ENCODE results near the gene DCTN4. TPM values are rescaled to one million over a fixed set of nuclear protein-coding genes. Genes with fewer than 3 reads are reported as not detected.

The DCTN4 gene
- total and polyA plus RNA-seq, 9 of the 15 experiments (the other 6 are each of a cell fraction or from before 2014, with no cell fraction given) = 20.4 to 64.9 (median 49.9) TPM

- TF ChIP-seq TRIM25 (IDR thresholded peaks at IDR 0.05; ENCODE audit: borderline replicate concordance) (no peak), ZNF263 (CRISPR knock-in tag; IDR thresholded peaks at IDR 0.05; ENCODE audit: borderline replicate concordance) (no peak), KLF10 (CRISPR knock-in tag; IDR thresholded peaks at IDR 0.05) (no peak), TAF9B (IDR thresholded peaks at IDR 0.05; ENCODE audit: partially characterized antibody) (peak; percentile 14), ZNF695 (CRISPR knock-in tag; IDR thresholded peaks at IDR 0.05) (no peak), GATA2 (CRISPR knock-in tag; IDR thresholded peaks at IDR 0.05) (peak; percentile 51; the same call in 1 of the 2 replicates), SRSF1 (IDR thresholded peaks at IDR 0.05; ENCODE audit: low read depth, low read length) (no peak), JUN (IDR thresholded peaks at IDR 0.05; ENCODE audit: borderline replicate concordance, low read depth, low read length) (peak; percentile 58; the same call in 1 of the 2 replicates), JUN (CRISPR knock-in tag; IDR thresholded peaks at IDR 0.05; ENCODE audit: borderline replicate concordance) (no peak), MYC (IDR thresholded peaks at IDR 0.05; ENCODE audit: low read depth, low read length) (peak; percentile 37; the same call in 1 of the 2 replicates), MYC (CRISPR knock-in tag; IDR thresholded peaks at IDR 0.05; ENCODE audit: borderline replicate concordance, low read depth) (no peak), KAT8 (IDR thresholded peaks at IDR 0.05; ENCODE audit: low read depth) (no peak), BACH1 (tag; IDR thresholded peaks at IDR 0.05) (peak; percentile 45; the same call in 1 of the 2 replicates), ZNF592 (IDR thresholded peaks at IDR 0.05) (peak; percentile 73), ZNF274 (IDR thresholded peaks at IDR 0.05; ENCODE audit: borderline replicate concordance, low read depth, low read length) (no peak), MITF (IDR thresholded peaks at IDR 0.05) (no peak), HSF4 (CRISPR knock-in tag; IDR thresholded peaks at IDR 0.05; ENCODE audit: borderline replicate concordance) (no peak), DACH1 (IDR thresholded peaks at IDR 0.05; ENCODE audit: partially characterized antibody) (no peak), SMARCE1 (IDR thresholded peaks at IDR 0.05) (peak; percentile 90; the same call in 1 of the 2 replicates), FOXA3 (CRISPR knock-in tag; conservative IDR thresholded peaks at IDR 0.05 in 1 of 2, IDR thresholded peaks at IDR 0.05 in 1 of 2) (0 out of 4 replicates have a peak, but pooled peaks of 1 of the 2 experiments have one; percentile 35)
- TF ChIP-seq, protein P1, sequence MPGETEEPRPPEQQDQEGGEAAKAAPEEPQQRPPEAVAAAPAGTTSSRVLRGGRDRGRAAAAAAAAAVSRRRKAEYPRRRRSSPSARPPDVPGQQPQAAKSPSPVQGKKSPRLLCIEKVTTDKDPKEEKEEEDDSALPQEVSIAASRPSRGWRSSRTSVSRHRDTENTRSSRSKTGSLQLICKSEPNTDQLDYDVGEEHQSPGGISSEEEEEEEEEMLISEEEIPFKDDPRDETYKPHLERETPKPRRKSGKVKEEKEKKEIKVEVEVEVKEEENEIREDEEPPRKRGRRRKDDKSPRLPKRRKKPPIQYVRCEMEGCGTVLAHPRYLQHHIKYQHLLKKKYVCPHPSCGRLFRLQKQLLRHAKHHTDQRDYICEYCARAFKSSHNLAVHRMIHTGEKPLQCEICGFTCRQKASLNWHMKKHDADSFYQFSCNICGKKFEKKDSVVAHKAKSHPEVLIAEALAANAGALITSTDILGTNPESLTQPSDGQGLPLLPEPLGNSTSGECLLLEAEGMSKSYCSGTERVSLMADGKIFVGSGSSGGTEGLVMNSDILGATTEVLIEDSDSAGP (CRISPR knock-in tag; IDR thresholded peaks at IDR 0.05) = no peak
Measured at GRCh38 chr5:150774145-150774544, 15.3 kb upstream of the DCTN4 start (continued).
